Jurkat, Clone E6-1 (cell line): Measurements from ENCODE around the gene HDHD5.

ENCODE experiments used
- DNase-seq: peaks from one replicate; pipeline ENCODE4 v3.0.0-alpha.2; 2011; ENCODE audit warnings: low read depth, low spot score
- H3K4me3 ChIP-seq: 2 replicates; pipeline ENCODE4 v1.5.1; 2011; ENCODE audit warnings: mild to moderate bottlenecking, low read length, control low read depth, moderate library complexity

The HDHD5 gene

GRCh38 chr22:17131686-17132085 is 27.4 kb downstream of the HDHD5 start:
- DNase-seq = no peak
- H3K4me3 ChIP-seq = no peak overlapping the region

DNA sequence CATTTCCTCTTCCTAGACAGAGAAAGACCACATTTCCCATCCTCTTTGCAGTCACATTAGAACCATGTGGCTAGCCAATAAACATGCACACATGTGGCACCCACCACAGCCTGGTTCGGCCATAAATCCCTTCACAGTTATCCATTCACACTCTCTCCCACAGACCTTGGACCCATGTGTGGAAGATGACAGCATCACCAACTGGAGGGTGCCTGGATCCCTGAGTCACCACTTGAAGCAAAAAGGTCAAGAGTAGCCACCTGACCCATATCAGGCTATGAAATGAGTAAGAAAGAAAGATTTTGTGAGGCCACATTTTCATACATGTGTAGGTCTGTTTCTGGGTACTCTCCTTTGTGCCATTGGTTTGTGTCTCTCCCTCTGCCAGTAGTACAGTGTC is 28.9 kb downstream of the HDHD5 start:
- DNase-seq = no peak
- H3K4me3 ChIP-seq = no peak overlapping the region

- peak; percentile 54 for DNase-seq
- H3K4me3 ChIP-seq = peak within 1 kb of the TSS; percentile 43
Measured at GRCh38 chr22:17121233-17122195, 37.6 kb downstream of the HDHD5 start, which contains the start of gene TMEM121B. Gene TMEM121B, minus strand, starts transcription at chr22:17121360. Its CDS starts 233 bp downstream, at chr22:17121127.

DNA sequence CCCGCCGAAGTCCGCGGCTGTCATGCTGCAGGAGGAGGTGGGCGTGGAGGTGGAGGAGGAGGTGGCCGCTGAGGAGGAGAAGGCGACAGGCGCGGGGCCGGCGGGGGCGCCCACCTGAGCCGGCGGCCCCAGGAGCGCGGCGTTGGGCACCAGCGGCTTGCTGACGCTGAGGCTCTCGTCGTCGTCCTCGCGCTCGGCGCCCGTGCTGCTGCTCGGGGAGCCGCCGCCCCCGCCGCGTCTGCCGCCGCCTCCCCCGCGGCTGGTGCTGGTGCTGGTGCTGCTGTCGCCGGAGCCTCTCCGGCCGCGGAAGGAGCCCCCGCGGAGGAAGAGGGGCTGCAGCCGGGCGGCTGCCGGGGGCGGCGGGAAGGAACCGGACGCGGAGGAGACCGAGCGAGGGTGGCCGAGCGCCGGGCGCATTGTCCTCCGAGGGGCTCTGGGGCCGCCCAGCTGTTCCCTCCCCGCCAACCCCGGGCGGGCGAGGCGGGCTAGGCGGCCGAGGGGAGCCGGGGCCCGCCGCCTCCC is 38.3 kb downstream of the HDHD5 start:
- no peak for DNase-seq
- H3K4me3 ChIP-seq = peak overlapping the region; percentile 43

DNA sequence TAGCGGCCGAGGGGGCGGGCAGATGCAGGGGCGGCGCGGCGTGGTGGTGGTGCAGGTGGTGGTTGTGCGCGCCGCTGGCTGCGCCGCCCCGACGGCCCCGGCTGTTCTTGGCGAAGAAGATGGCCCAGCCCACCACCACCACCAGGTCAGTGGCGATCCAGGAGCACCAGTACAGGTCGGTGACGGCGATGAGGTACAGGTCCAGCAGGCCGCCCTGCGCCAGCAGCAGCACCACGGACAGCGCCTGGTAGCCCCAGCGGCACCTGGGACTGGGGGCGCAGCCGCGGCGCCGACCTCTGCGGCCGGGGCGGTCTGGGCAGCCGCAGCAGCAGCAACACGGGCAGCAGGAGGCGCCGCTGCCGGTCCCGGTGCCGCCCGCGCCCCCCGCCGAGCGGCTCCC is 38.8 kb downstream of the HDHD5 start:
- no peak for DNase-seq
- peak overlapping the region; percentile 43 for H3K4me3 ChIP-seq

DNA sequence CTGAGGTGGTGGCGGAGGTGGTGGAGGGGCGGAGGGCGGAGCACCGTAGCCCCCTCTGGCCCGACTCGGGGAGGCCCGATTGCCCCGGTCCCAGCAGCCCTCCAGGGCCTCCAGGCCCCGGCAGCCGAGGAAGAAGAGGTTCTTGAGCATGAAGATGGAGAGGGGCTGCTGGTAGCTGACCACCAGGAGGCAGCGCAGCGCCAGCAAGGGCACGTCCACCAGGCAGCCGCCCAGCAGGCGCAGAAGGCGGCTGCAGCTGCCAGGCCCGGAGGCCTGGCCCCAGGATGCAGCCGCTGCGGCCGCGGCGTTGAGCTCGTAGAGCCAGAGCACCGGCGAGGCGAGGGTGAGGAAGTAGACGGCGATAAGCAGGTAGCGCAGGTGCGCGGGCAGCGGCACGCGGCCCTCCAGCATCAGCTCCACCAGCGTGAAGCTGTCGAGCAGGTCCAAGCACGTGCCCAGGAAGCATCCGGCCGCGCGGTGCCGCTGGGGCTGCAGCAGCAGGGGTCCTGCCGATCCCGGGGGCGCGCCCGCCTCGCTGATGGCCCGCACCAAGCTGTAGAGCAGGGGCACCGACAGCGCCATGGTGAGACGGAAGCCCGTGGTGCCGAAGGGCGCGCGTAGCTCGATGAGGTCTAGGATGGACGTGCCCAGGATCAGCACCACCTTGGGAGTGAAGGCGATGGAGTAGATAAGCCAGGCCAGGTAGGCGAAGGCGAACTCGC is 39.4 kb downstream of the HDHD5 start:
- no peak for DNase-seq
- H3K4me3 ChIP-seq = no peak overlapping the region

DNA sequence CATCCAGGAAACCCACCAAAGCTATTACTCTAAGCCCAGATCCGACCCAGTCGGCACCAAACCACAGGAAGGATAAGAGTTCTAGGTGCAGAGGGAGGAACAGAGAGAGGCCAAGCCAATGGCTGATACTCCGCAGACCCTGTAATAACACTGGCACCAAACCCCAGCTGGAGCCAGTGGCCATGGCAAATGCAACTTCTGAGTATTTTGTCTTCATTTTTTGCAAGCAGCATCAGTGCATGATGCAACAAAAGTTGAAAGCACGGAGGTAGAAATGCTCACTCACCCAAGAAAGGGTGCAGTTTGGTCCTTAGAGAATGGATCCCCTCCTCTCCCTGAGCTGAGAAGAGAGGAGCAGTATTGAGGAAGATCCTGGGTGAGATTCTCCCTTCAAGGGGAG is 40.7 kb downstream of the HDHD5 start:
- no peak for DNase-seq
- peak overlapping the region; percentile 20 for H3K4me3 ChIP-seq

GRCh38 chr22:17117890-17118289 is 41.2 kb downstream of the HDHD5 start:
- peak overlapping the region; percentile 20 for H3K4me3 ChIP-seq
- DNase-seq = peak; percentile 79

DNA sequence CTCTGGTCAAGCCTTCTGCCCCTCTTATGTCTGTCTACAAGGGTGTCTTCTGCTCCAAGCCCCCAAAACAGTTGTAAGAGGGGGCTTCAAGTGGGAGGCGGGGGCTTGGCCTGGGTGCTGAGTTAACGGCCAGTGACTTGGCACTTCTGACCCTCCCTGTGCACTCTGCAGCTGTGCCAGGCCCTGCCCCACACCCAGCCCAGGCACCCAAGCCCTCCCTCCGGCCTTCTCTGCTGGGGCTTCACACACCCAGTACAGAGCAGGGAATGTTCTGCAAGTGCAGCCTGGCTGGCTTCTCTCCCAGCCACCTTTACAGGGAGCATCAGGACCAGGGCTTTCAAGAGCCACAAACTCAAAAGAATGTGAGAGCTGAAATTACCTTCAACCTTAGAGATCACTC is 41.7 kb downstream of the HDHD5 start:
- no peak overlapping the region for H3K4me3 ChIP-seq
- no peak for DNase-seq

- DNase-seq = no peak
- peak overlapping the region; percentile 12 for H3K4me3 ChIP-seq
Measured at GRCh38 chr22:17116572-17117330, 42.3 kb downstream of the HDHD5 start.

DNA sequence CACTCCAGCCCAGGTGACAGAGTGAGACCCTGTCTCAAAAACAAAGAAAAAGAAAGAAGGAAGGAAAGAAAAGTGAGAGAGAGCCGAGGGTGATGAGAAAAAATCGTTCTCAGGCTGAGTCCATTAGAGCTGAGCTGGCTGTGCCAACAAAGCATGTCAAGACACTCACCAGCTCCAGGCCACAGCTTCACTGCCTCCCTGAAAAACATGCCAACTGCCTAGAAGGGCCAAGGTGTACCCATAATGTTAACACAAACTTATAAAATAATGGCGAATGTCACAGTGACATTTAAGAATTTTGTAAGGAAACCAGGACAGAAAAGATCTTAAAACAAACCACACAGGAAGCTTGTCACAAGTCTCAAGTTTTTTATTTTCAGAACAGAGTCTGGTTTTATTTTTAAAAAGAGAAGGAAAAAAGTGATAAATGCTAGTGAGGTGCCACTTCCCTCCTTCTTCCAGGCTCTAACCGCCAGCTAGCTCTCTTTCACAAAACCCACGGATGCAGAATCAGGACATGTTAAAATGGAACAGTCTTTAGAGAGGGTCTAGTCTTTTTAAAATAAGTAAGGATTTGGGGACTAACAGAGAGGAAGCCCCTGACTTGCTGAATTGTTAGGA is 43.0 kb downstream of the HDHD5 start:
- peak; percentile 47 for DNase-seq
- H3K4me3 ChIP-seq = peak overlapping the region; percentile 12

DNA sequence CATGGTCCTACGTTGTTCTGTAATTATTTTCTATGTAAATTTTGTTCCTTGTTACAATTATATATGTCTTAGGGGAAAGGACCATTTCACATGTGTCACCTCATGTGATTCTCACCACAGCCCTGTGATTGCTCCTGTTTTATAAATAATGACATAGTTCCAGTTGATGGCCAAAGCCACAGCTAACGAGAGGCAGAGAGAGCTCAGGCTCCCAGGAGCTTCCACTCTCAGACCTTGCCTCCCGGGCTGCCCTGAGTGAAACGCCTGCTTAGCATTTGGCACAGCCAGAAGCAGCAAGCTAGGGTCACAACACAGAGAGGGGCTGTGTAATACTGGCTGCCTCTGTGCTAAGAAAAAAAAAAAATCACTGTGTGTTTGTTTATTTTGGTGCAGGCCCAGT is 43.8 kb downstream of the HDHD5 start:
- DNase-seq = no peak
- H3K4me3 ChIP-seq = no peak overlapping the region

DNA sequence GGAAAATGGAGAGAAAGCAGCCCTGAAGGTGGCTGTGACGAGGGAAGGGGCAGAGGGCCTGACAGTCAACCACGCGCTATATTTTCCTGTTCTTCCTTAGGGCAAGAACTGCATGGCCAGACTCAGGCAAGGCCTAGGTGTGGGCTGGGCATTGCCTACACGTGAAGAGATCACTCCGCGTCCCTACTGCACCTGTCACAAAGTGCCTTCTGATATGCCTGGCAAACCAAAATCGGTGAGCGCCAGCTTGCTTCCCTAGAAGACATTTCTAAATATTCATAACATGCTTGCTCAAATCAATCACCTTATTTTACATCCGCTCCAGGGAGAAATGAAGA is 44.2 kb downstream of the HDHD5 start:
- H3K4me3 ChIP-seq = no peak overlapping the region
- DNase-seq = no peak

GRCh38 chr22:17114173-17114897 is 44.7 kb downstream of the HDHD5 start:
- no peak overlapping the region for H3K4me3 ChIP-seq
- DNase-seq = no peak

DNA sequence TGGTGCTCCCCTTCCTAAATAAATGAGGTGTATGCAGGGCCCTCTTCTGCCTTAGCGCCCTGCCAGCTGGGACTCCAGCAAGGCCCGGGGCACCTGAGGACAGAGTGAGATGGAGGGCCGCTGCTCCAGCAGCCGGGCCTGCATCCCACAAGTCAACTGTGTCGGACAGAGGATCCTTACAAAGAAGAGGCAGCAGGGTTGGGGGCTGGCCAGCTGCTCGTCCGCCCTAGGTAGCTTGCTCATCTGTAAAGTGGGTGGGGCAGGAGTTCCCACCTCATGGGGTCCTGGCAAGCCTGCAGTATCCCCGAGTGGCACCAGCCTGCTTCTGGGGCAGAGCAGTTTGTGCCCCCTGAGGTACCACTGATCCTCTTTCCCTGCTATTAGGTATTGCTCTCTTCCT is 45.5 kb downstream of the HDHD5 start:
- H3K4me3 ChIP-seq = no peak overlapping the region
- no peak for DNase-seq

GRCh38 chr22:17112491-17113042 is 46.5 kb downstream of the HDHD5 start:
- no peak for DNase-seq
- H3K4me3 ChIP-seq = no peak overlapping the region

DNA sequence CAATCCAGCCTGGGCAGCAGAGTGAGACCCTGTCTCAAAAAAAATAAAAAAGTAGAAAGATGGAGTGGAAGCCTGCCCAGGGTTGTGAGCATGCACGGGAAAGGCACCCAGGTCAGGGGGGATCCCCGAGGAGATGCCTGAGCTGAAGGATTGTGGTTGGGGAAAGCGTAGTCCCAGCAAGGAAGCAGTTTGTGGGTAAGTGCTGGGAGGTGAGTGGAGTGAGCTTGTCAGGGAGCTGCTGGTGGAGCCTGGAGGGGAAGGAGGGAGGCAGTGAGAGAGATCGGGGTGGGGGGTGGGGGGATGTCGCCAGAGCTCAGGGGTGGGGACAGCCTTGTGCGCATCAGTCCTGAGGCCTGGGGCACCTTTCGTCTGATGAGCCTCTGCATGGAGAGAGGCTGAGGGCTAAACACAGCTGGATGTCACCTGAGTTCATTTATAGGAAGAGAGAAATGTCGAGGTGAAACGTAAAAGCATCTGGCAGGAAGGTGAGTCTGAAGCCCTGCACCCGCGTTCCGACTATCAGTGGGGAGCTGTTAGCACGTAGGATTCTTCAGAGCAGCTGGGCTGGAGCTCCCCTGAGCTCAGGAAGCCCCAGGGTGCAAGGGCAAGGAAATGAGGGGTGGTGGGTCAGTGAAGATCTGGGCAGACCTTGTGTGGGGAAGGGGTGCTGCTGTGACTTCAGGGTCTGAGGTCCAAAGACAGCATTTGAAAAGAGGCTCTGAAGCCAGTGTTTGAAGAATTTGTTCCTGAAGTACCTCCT is 48.1 kb downstream of the HDHD5 start:
- H3K4me3 ChIP-seq = no peak overlapping the region
- no peak for DNase-seq
